ENCODE measurements around the gene PRR7. TPM values are rescaled to one million over a fixed set of nuclear protein-coding genes. Genes with fewer than 3 reads are reported as not detected.

PRR7 gene
- total RNA-seq, 1 donor from 2014 or later, result 18.1 TPM

DNA sequence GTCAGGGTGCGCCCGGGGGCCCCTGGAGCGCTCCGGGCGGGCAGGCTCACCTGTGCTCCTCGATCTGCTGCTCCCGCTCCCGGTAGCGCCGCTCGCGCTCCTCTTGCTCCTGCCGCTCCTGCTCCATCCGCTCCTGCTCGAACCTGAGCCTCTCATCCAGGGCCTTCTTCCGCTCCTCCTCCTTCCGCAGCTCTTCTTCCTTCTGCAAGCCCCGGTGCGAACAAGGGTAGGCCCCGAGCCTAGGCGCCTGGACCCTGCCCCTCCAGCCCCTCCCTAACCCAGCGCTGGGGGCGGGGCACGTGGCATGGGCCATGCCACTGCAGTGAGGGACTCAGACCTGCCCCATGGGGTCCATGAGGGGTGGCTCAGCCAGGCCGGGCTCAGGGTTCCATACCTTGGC, 20.2 kb downstream of the PRR7 start:
- Histone ChIP-seq H3K36me3 (peaks cover 31 to 33% of the 10 kb centered on the region in 2 donors), H3K27me3 (no peaks in the 10 kb centered on the region), H3K4me3 (no peak overlapping the region), H3K27ac (no peak overlapping the region), H3K4me1 (peaks cover 17 to 27% of the 10 kb centered on the region in 2 donors), H3K9me3 (no peaks in the 10 kb centered on the region)
- DNase-seq (ENCODE audit: low spot score in 2 of 2), result no peak
- TF ChIP-seq, protein P1, sequence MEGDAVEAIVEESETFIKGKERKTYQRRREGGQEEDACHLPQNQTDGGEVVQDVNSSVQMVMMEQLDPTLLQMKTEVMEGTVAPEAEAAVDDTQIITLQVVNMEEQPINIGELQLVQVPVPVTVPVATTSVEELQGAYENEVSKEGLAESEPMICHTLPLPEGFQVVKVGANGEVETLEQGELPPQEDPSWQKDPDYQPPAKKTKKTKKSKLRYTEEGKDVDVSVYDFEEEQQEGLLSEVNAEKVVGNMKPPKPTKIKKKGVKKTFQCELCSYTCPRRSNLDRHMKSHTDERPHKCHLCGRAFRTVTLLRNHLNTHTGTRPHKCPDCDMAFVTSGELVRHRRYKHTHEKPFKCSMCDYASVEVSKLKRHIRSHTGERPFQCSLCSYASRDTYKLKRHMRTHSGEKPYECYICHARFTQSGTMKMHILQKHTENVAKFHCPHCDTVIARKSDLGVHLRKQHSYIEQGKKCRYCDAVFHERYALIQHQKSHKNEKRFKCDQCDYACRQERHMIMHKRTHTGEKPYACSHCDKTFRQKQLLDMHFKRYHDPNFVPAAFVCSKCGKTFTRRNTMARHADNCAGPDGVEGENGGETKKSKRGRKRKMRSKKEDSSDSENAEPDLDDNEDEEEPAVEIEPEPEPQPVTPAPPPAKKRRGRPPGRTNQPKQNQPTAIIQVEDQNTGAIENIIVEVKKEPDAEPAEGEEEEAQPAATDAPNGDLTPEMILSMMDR (IDR thresholded peaks at IDR 0.05), result no peak
- intact Hi-C loops (cut with DNase I), result no loop called here

DNA sequence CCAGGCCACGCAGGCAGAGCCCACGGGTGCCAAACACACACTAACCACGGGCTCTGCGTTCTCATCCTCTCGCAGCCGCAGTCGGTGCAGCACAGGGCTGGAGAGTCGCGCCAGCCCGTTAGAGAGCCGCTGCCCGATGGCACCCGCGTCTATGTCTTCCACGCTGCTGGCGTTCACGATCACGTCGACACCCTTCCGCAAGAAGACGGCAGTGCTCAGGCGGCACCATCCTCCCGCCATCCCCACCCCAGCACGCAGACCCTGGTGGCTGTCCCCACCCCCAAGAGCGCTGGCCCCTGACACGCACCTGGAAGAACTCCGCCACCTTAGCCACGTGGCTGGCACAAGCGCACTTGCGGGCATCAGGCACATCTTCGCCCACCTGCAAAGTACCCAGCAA, 20.8 kb downstream of the PRR7 start:
- H3K9me3 ChIP-seq, result no peaks in the 10 kb centered on the region
- H3K36me3 ChIP-seq, result peaks cover 31 to 33% of the 10 kb centered on the region in 2 donors
- H3K4me3 ChIP-seq, result no peak overlapping the region
- no peak for DNase-seq (ENCODE audit: low spot score in 2 of 2)
- H3K4me1 ChIP-seq, result peaks cover 21 to 32% of the 10 kb centered on the region in 2 donors
- TF ChIP-seq, protein P1 (IDR thresholded peaks at IDR 0.05), result no peak
- no peaks in the 10 kb centered on the region for H3K27me3 ChIP-seq
- intact Hi-C loops (cut with DNase I), result no loop called here
- H3K27ac ChIP-seq, result no peak overlapping the region

DNA sequence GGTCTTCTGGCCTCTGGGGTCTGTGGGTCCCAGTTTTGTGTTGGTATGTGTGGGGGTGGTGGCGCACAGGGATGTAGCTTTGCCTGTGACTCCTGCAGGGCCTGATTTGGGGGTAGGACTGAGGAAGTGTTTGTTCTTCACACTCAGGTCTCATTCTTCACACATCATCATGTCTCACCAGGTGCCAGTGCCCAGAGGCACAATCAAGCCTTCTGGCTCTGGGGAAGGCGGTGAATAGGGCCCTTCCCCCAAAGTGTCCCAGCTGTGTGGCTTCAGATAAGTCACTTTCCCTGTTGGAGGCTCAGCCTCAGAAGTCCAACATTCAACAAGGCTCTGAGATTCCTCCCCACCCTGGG, 21.7 kb downstream of the PRR7 start:
- DNase-seq (ENCODE audit: low spot score in 2 of 2), result no peak
- intact Hi-C loops (cut with DNase I), result no loop called here
- Histone ChIP-seq H3K36me3 (peaks cover 31 to 33% of the 10 kb centered on the region in 2 donors), H3K9me3 (no peaks in the 10 kb centered on the region), H3K4me3 (no peak overlapping the region), H3K27ac (peak overlapping the region; percentile 54 to 91), H3K4me1 (peaks cover 24 to 34% of the 10 kb centered on the region in 2 donors), H3K27me3 (no peaks in the 10 kb centered on the region)
- TF ChIP-seq, protein P1 (IDR thresholded peaks at IDR 0.05), result no peak

DNA sequence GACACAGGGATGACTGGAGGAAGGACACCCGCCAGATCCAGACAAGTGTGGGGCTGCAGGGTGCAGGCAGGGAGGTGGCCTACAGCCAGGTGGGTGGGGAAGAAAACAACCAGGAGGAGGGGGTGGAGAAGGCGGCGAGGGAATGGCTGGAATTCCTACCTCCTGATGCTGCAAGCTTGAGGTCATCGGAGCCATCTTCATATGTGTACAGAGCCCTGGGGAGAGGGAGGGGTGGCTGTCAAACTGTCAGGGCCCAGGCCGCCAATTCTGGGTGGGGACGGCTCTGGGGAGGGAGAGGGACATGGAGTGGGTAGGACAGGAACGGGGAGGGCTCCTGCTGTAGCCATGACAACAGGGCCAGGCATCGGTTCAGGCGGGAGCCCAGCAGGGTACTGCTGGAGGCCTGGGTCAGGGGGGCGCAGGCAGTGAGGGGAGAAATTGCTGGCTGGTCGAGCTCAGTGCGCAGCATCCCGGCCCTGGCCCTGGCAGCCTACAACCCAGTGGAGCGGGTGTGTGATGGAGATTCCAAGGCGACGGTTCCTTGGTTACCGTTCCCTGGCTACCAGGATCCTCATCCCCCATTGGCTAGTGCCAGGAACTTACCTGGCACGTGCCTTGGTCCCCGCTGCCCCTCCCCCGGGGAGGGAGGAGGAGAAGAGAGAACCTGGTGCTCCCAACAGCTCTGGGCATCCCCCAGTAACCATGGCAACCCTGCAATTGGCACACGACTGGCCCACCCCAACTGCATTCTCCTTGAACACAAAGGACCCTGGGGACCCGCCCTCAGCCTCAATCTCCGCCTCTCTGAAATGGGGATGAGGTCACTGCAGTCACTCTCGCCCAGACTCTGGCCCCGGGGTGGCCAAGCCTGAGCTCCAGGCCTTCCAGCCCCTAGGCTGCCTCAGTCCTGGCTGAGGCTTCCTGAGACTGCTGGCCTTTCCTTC, 22.3 kb downstream of the PRR7 start:
- TF ChIP-seq, protein P1 (IDR thresholded peaks at IDR 0.05), result no peak
- peaks cover 31 to 33% of the 10 kb centered on the region in 2 donors for H3K36me3 ChIP-seq
- peaks cover 24 to 36% of the 10 kb centered on the region in 2 donors for H3K4me1 ChIP-seq
- no peaks in the 10 kb centered on the region for H3K27me3 ChIP-seq
- no peak for DNase-seq (ENCODE audit: low spot score in 2 of 2)
- intact Hi-C loops (cut with DNase I), result no loop called here
- no peaks in the 10 kb centered on the region for H3K9me3 ChIP-seq
- H3K4me3 ChIP-seq, result no peak overlapping the region
- peak overlapping the region; percentile 54 to 91 for H3K27ac ChIP-seq

DNA sequence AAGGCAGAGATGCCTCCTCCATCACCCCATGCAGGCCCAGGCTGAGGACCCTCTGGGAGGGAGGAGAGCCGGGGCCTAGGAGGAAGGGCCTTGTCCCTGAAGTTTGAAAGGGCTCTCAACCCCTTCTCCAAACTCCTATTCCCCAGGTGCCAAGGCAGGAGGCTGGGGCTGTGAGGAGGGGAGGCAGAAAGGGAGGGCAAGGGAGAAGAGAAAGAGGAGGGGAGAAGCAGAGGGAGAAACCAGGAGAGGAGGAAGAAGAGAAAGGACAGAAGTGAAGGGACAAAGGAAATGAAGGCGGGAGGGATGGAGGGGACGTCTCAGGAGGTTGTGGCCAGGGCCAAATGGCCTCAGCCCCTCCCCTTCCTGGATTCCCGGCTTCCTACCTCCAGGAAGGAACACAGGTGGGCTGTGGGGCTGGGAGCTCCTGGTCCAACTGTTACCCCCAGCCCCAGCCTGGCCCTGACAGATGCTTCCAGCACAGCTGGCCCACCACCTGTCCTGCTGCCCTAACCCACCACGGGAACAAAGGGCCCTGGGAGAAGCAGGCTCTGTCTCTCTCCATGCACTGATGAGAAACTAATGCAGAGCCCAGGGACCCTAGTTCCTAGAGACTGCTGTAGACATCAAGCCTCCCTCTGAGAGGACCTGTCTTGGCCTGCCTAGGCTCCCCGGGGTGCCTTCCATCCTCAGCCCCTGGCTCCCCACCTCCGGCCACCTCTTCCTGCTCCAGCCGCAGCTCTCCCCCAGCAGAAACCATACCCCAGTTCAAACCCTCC, 23.3 kb downstream of the PRR7 start:
- intact Hi-C loops (cut with DNase I), result no loop called here
- TF ChIP-seq, protein P1 (IDR thresholded peaks at IDR 0.05), result no peak
- no peaks in the 10 kb centered on the region for H3K9me3 ChIP-seq
- no peaks in the 10 kb centered on the region for H3K27me3 ChIP-seq
- peaks cover 31 to 33% of the 10 kb centered on the region in 2 donors for H3K36me3 ChIP-seq
- peaks cover 25 to 44% of the 10 kb centered on the region in 2 donors for H3K4me1 ChIP-seq
- no peak for DNase-seq (ENCODE audit: low spot score in 2 of 2)
- H3K27ac ChIP-seq, result peak overlapping the region; percentile 54 to 91
- H3K4me3 ChIP-seq, result no peak overlapping the region
